GM08714 (cell line): Measurements from ENCODE around the gene REXO4.

Source experiments
- H3K4me3 ChIP-seq: fragments of 200-500 bp; sonication (Bioruptor generic); 2 replicates; pipeline ENCODE4 v1.5.1; 2014; ENCODE audit warnings: mild to moderate bottlenecking, low read length, inconsistent platforms
- ZNF274 ChIP-seq: IDR thresholded peaks from 2 replicates; pipeline ENCODE4 v1.6.1; 2012; ENCODE audit warnings: mild to moderate bottlenecking, low read depth, low read length

REXO4 gene

DNA sequence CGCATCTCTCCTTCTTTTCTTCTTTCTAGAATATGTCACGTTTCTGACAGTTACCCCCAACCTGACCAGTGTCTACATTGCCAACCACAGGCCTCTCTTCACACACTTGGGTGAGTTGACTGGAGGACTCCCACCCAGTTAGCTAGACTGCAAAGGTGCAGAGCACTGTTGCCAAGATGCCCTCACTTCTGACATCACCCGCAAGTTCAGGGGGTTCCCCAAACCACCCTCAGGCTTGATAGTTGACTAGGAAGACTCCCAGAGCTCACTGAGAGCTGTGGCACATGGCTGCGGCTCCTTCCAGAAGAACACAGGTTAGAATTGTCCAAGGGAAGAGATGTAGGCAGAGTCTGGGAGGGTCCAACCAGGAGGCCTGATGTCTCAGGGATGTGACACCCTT lies 21.5 kb upstream of the REXO4 start:
- no peak overlapping the region for H3K4me3 ChIP-seq
- no peak for TF ChIP-seq ZNF274

DNA sequence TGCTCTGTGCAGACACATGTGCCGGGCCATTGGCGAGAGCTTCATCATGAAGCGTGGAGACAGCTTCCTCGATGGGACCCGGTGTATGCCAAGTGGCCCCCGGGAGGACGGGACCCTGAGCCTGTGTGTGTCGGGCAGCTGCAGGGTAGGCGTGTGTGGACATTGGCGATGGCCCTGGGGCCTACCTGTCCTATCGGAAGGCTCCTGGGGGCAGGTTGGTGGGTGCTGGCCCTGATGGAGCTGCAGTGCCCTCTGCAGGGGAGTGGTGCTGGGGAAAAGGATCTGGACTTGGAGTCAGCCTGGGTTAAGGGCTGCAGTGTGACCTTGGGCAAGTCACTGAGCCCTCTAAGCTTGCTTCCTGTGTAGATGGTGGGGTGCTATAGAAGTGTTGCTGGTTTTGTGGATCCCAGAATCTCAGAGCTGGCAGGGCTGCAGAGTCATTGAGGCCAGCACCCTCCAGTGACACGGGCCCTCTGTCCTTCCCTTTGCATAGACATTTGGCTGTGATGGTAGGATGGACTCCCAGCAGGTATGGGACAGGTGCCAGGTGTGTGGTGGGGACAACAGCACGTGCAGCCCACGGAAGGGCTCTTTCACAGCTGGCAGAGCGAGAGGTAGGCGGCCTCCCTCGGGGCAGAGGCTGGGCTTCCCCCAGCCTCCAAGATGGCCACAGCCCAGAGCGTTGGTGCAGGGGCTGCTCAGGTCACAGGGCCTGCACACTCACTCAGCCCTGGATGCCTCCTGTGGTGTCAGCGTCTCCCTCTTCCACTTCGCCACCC lies 20.1 kb upstream of the REXO4 start:
- no peak overlapping the region for H3K4me3 ChIP-seq
- TF ChIP-seq ZNF274: no peak

DNA sequence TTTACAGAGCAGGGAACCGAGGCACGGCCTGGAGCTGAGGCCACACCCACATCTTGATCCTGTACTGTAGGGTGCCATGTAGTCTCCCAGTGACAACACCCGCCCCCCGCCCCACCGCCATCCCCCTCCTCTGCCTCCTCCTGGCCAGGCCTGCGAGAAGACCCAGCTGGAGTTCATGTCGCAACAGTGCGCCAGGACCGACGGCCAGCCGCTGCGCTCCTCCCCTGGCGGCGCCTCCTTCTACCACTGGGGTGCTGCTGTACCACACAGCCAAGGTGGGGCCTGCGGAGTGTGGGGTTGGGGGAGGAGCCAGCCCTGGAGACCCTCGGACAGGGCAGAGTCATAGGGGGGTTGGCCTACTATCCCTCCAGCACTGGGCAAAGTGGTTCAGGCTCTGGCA lies 18.9 kb upstream of the REXO4 start:
- TF ChIP-seq ZNF274: no peak

DNA sequence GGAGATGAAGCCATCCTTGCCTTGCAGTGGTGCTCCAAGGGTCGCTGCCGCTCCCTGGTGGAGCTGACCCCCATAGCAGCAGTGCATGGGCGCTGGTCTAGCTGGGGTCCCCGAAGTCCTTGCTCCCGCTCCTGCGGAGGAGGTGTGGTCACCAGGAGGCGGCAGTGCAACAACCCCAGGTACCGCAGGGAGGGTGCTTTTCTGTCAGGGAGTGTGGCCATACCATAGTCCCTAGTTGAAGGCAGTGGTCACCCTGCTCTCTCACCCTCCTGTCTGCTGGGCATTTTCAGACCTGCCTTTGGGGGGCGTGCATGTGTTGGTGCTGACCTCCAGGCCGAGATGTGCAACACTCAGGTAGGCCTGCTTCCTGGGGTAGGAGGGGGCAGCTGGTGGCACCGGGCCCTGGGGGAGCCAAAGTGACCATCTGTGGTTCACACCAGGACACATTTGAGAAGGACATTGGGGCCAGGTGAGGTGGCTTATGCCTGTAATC lies 15.6 kb upstream of the REXO4 start:
- H3K4me3 ChIP-seq: no peak overlapping the region
- no peak for TF ChIP-seq ZNF274

More for the DNA sequence above, 18.9 kb upstream of the REXO4 start:
- no peak overlapping the region for H3K4me3 ChIP-seq

DNA sequence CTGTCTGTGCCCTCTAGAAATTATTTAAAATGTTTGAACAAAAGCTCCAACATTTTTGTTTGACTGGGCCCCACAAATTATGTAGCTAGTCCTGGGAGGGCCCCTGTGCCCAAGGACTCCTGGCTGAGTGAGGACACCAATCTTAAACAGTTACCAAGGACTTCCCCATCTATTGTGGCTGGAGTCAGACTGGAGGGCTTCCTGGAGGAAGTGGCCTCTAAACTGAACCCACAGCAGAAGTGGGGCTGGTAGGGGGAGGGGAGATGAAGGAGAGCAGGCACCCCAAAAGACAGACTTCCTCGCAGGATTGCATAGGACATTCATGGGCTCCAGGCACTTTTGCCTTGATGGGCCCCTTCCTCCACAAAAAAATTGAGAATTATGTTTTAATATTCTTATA lies 12.4 kb upstream of the REXO4 start:
- H3K4me3 ChIP-seq: no peak overlapping the region
- no peak for TF ChIP-seq ZNF274

DNA sequence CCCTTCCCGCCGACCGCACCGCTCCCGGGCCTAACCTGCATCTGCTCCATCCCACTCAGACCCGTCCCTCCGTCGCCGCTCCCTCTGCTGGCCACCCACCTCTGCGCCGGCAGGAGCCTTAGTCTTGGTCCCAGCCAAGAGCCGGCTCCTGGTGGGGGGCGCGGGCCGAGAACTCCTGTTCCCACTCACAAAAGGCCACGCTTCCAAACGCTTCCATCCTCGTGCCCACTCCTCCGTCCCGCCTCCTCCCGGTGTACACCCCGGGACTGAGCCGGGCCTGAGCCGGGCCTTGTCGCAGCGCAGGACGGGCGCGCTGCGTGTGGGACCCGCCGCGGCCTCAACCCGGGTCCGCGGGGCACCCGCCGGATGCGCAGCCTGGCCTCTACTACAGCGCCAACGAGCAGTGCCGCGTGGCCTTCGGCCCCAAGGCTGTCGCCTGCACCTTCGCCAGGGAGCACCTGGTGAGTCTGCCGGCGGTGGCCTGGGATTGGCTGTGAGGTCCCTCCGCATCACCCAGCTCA lies 11.9 kb upstream of the REXO4 start:
- H3K4me3 ChIP-seq: no peak overlapping the region
- TF ChIP-seq ZNF274: no peak

DNA sequence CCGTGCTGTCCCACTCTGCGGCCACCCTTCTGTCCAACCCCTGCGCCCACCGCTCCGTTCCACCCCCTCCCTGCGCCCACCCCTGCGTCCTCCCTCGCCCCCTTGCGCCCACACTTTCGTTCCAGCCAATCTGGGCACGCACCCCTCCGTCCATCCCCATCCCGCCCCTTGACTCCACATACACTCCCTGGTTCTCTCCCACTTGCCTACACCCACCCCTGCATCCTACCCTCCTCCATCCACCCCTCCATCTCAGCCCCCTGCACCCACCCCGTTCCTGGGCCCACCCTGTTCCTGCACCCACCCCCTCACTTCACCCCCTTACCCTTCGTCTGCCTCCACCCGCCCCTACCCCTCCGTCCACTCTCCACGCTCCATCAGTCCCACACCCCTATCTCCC lies 11.4 kb upstream of the REXO4 start:
- no peak overlapping the region for H3K4me3 ChIP-seq
- TF ChIP-seq ZNF274: no peak

DNA sequence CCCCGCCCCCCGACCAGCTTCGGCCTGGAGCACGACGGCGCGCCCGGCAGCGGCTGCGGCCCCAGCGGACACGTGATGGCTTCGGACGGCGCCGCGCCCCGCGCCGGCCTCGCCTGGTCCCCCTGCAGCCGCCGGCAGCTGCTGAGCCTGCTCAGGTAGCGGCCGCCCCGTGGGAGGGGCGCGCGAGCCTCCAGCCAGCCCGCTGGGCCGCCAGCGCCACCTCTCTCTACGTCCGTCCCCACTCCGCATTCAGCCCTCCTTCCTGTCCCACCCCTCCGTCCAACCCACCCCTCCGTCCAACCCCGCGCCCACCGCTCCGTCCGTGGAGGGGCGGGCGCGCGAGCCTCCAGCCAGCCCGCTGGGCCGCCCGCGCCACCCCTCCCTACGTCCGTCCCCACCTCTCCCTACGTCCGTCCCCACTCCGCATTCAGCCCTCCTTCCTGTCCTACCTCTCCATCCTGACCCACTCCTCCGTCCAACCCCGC lies 10.8 kb upstream of the REXO4 start:
- H3K4me3 ChIP-seq: no peak overlapping the region

DNA sequence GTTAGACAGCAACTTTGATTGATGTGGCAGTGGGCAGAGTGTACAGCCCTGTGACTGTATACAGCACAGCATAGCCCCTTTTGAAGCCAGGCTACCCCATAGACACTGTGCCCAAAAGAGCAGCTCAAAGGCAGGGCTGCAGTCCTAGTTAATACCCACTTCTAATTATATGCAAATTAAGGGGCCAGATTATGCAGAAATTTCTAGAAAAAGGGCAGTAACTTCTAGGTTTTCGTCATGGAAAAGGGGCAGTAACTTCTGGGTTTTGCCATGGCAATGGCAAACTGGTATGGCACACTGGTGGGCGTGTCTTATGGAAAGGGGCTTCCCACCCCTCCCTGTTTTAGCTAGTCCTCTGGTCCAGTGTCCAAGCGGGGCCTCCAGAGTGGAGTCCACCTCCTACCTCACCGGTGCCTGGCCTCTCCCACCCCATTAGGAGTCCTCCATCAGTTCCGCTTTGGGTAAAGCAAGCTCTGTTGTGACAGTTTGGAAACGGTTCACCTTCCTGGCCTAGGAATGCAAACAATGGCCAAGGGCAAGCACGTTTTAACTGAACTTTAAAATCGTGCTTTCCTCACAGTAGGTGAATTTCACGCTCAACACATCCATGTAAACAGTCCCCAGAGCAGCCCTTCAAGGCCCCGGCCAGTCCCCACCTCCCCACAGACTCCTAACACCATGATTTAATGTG lies 10.0 kb upstream of the REXO4 start:
- no peak overlapping the region for H3K4me3 ChIP-seq
- no peak for TF ChIP-seq ZNF274

More for the DNA sequence above, 10.8 kb upstream of the REXO4 start:
- TF ChIP-seq ZNF274: no peak

DNA sequence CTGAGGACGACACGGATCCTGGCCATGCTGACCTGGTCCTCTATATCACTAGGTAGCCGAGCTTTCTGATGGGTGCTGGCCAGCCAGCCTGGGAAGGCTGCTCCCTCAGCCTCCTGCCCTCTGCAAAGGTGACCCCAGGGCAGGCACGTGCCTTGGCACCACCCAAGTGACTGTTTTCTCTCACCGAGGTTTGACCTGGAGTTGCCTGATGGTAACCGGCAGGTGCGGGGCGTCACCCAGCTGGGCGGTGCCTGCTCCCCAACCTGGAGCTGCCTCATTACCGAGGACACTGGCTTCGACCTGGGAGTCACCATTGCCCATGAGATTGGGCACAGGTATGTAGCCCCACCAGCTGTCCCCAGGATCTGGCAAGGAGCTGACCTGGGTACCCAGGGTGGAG lies 8.2 kb upstream of the REXO4 start:
- TF ChIP-seq ZNF274: no peak
- H3K4me3 ChIP-seq: no peak overlapping the region

DNA sequence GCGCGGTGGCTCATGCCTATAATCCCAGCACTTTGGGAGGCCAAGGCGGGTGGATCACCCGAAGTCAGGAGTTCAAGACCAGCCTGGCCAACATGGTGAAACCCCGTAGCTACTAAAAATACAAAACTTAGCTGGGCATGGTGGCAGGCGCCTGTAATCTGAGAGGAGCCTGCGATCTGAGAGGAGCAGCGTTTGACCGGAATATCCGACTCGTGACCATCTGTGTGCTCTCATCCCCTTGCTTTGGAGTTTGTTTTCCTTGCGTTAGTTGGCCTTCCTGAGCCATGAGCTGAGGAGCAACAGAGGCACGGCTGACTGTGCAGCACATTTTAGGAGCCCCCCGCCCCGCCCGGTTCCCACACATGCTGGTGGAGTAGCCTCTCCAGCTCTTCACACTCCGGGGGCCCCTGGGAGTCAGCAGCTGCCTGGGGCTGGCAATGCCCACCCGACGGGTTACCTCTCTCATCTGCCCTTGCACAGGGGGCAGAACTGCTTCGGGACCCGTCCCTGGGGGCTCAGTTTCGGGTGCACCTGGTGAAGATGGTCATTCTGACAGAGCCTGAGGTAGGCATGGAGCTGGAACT lies 7.3 kb upstream of the REXO4 start:
- H3K4me3 ChIP-seq: no peak overlapping the region
- no peak for TF ChIP-seq ZNF274

DNA sequence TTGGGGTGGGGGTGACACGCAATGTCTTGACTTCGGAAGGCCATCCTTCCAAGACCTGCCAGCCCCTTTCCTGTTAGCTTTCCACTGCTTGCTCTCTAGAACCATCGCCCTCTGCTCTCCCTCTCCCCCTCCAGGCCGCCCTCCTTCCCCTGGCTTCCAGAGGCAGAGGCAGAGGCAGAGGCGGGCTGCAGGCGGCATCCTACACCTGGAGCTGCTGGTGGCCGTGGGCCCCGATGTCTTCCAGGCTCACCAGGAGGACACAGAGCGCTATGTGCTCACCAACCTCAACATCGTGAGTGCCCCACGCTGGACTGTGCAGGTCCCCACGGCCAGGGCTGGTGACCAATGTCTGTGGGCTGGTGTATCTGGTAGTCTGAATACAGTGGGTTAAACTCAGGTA lies 6.4 kb upstream of the REXO4 start:
- H3K4me3 ChIP-seq: no peak overlapping the region
- TF ChIP-seq ZNF274: no peak

DNA sequence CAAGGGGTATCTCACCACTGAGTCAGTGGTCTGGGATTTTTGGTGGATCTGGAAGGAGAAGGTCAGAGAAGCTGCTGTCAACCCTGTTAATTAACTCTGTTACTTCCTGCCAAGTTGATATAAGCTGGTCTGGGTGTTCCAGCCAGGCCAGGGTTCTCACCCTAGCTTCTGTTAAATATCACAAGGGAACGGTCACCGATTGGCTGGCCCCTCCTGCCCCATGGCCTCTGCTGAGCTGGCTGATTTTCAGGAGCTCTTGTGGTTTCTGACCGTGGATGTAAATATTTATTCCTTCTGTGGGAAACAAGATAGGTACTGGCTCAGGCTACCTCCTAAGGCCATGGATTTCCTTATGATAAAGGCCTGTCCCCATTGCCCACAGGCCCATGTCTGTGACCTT lies 5.4 kb upstream of the REXO4 start:
- no peak for TF ChIP-seq ZNF274
- H3K4me3 ChIP-seq: no peak overlapping the region
